Right atrium auricular region (tissue), 2 donors: ENCODE results near the gene ENPP3. TPM values are rescaled to one million over a fixed set of nuclear protein-coding genes. Genes with fewer than 3 reads are reported as not detected.

Experiments used
- DNase-seq: peaks from one replicate; pipeline ENCODE4 v3.0.0-alpha.2; 2019; ENCODE audit warnings: low spot score
- H3K27ac ChIP-seq, 2 donors: fragments of 200-600 bp; sonication (generic); 1 replicate in 1 of 2; 2 replicates in 1 of 2; pipeline ENCODE4 v1.5.1; 2016 to 2019
- H3K27me3 ChIP-seq, 2 donors: fragments of 200-600 bp; sonication (generic); one replicate each; pipeline versions ENCODE4 v1.5.1 to v1.6.0; 2017 to 2019
- H3K36me3 ChIP-seq: fragments of 200-600 bp; sonication (generic); one replicate; pipeline ENCODE4 v1.5.1; 2016
- H3K4me1 ChIP-seq, 2 donors: fragments of 200-600 bp; sonication (generic); one replicate each; pipeline versions ENCODE4 v1.5.1 to v1.6.0; 2017 to 2019
- H3K4me3 ChIP-seq, 2 donors: fragments of 200-600 bp; sonication (generic); 1 replicate in 1 of 2; 2 replicates in 1 of 2; pipeline ENCODE4 v1.5.1; 2017 to 2019; ENCODE audit warnings: mild to moderate bottlenecking in 1 of 2, moderate library complexity in 1 of 2
- H3K9me3 ChIP-seq, 2 donors: fragments of 200-600 bp; sonication (generic); one replicate each; pipeline ENCODE4 v1.5.1; 2019
- CTCF ChIP-seq, 2 donors: fragments of 200-600 bp; sonication (generic); IDR thresholded peaks; one replicate each; pipeline ENCODE4 v1.5.1; 2019; ENCODE audit warnings: antibody characterized with exemption in 2 of 2
- total RNA-seq, 2 donors: library from RNA; depleted of rRNA; stranded (reverse); fragments of >200 nt; gene quantifications; one replicate each; pipeline ENCODE4 v1.1.0, GENCODE V29; 2016

The ENPP3 gene
- total RNA-seq, 2 donors from 2014 or later = 0.16 TPM; not detected in 1

- H3K4me1 ChIP-seq = peaks cover 0 to 14% of the 10 kb centered on the region in 2 donors
- H3K27ac ChIP-seq = no peak overlapping the region
- no peaks in the 10 kb centered on the region for H3K9me3 ChIP-seq
- H3K36me3 ChIP-seq = no peaks in the 10 kb centered on the region
- no peak for DNase-seq
- H3K27me3 ChIP-seq = no peaks in the 10 kb centered on the region
- no peak for TF ChIP-seq CTCF (IDR thresholded peaks at IDR 0.05)
- no peak overlapping the region for H3K4me3 ChIP-seq
These were observed 124.6 kb downstream of the ENPP3 start for GRCh38 chr6:131761762-131762067.

- TF ChIP-seq CTCF (IDR thresholded peaks at IDR 0.05) = no peak
- no peak overlapping the region for H3K4me3 ChIP-seq
These were observed 125.9 kb downstream of the ENPP3 start for GRCh38 chr6:131762984-131763383.

GRCh38 chr6:131763749-131764148, 126.6 kb downstream of the ENPP3 start:
- TF ChIP-seq CTCF (IDR thresholded peaks at IDR 0.05) = no peak
- no peak for DNase-seq
- Histone ChIP-seq H3K36me3 (no peaks in the 10 kb centered on the region), H3K4me1 (peaks cover 0 to 14% of the 10 kb centered on the region in 2 donors), H3K27ac (no peak overlapping the region), H3K27me3 (no peaks in the 10 kb centered on the region), H3K4me3 (no peak overlapping the region), H3K9me3 (no peaks in the 10 kb centered on the region)

More at GRCh38 chr6:131762984-131763383, 125.9 kb downstream of the ENPP3 start:
- H3K4me1 ChIP-seq = peaks cover 0 to 14% of the 10 kb centered on the region in 2 donors
- H3K27me3 ChIP-seq = no peaks in the 10 kb centered on the region
- DNase-seq = no peak
- no peaks in the 10 kb centered on the region for H3K9me3 ChIP-seq
- no peak overlapping the region for H3K27ac ChIP-seq
- H3K36me3 ChIP-seq = no peaks in the 10 kb centered on the region

- DNase-seq = no peak
- Histone ChIP-seq H3K36me3 (no peaks in the 10 kb centered on the region), H3K27me3 (no peaks in the 10 kb centered on the region), H3K27ac (no peak overlapping the region), H3K4me1 (peaks cover 0 to 14% of the 10 kb centered on the region in 2 donors), H3K4me3 (no peak overlapping the region), H3K9me3 (no peaks in the 10 kb centered on the region)
- TF ChIP-seq CTCF (IDR thresholded peaks at IDR 0.05) = no peak
These were observed 127.2 kb downstream of the ENPP3 start for GRCh38 chr6:131764350-131764749.

- Histone ChIP-seq H3K27me3 (no peaks in the 10 kb centered on the region), H3K36me3 (no peaks in the 10 kb centered on the region), H3K4me3 (no peak overlapping the region), H3K9me3 (no peaks in the 10 kb centered on the region), H3K27ac (peak overlapping the region; percentile 28 to 34), H3K4me1 (peaks cover 0 to 12% of the 10 kb centered on the region in 2 donors)
- no peak for TF ChIP-seq CTCF (IDR thresholded peaks at IDR 0.05)
- DNase-seq = no peak
These were observed 128.1 kb downstream of the ENPP3 start for GRCh38 chr6:131765081-131765803.

- TF ChIP-seq CTCF (IDR thresholded peaks at IDR 0.05) = no peak
- no peak for DNase-seq
- Histone ChIP-seq H3K4me3 (no peak overlapping the region), H3K27ac (peak overlapping the region; percentile 28 to 34), H3K27me3 (no peaks in the 10 kb centered on the region), H3K4me1 (peaks cover 0 to 11% of the 10 kb centered on the region in 2 donors), H3K9me3 (no peaks in the 10 kb centered on the region), H3K36me3 (no peaks in the 10 kb centered on the region)
These were observed 128.7 kb downstream of the ENPP3 start for GRCh38 chr6:131765804-131766135.
